H1 (cell line): ENCODE measurements around the gene THBS1. TPM values are rescaled to one million over a fixed set of nuclear protein-coding genes. Genes with fewer than 3 reads are reported as not detected.

Source experiments
- CREB1 ChIP-seq: IDR thresholded peaks from 2 replicates; pipeline ENCODE4 v1.6.1; 2012; ENCODE audit warnings: inconsistent platforms
- EGR1 ChIP-seq: IDR thresholded peaks from 2 replicates; pipeline ENCODE4 v1.6.1; 2011; ENCODE audit warnings: low read depth, low read length, borderline replicate concordance
- NRF1 ChIP-seq: IDR thresholded peaks from 2 replicates; pipeline ENCODE4 v1.6.1; 2011; ENCODE audit warnings: mild to moderate bottlenecking, low read depth, low read length, improper control_type of control experiment
- TAF7 ChIP-seq: optimal IDR thresholded peaks from 2 replicates; pipeline ENCODE3; 2011; ENCODE audit warnings: low read depth, mild to moderate bottlenecking, inconsistent platforms, low read length, moderate library complexity, borderline replicate concordance
- polyA plus RNA-seq, 7 experiments: library from polyadenylated mRNA; depleted of rRNA in 3 of 7; stranded (reverse) in 5 of 7; unstranded in 2 of 7; fragments of >200 nt in 5 of 7; fragments of 200-250 nt in 2 of 7; gene quantifications; 1 replicate in 5 of 7; 2 replicates in 1 of 7; 4 replicates in 1 of 7; pipeline versions ENCODE4 v1.2.1 to v1.2.3, GENCODE V29; 2011 to 2013; ENCODE audit warnings: missing spikeins in 2 of 7, mixed read lengths in 2 of 7
- total RNA-seq: library from RNA; stranded (reverse); fragmentation: NEBNext Ultra II Directional; extraction: Animal tissue kit (Norgen Biotek cat#: 25700); gene quantifications from 2 replicates; pipeline ENCODE4 v1.2.1, GENCODE V29; 2021

THBS1 gene
- total and polyA plus RNA-seq, 2 of the 8 experiments (the other 6 are each of a cell fraction or from before 2014, with no cell fraction given), result 10.3 to 63.3 TPM

- TF ChIP-seq EGR1, result no peak
- no peak for TF ChIP-seq TAF7
- TF ChIP-seq CREB1, result no peak
- TF ChIP-seq NRF1, result no peak
Measured at GRCh38 chr15:39539466-39539865, 41.4 kb upstream of the THBS1 start (continued).
